ENCODE measurements around the gene SUPT5H. TPM values are rescaled to one million over a fixed set of nuclear protein-coding genes. Genes with fewer than 3 reads are reported as not detected.
A peak's percentile ranks its signal among the peaks of the same experiment; 100 is the strongest.

SUPT5H gene
- total and polyA plus RNA-seq, 2 of the 4 experiments (the other 2 are of a cell fraction) = 75.3 to 116 TPM

DNA sequence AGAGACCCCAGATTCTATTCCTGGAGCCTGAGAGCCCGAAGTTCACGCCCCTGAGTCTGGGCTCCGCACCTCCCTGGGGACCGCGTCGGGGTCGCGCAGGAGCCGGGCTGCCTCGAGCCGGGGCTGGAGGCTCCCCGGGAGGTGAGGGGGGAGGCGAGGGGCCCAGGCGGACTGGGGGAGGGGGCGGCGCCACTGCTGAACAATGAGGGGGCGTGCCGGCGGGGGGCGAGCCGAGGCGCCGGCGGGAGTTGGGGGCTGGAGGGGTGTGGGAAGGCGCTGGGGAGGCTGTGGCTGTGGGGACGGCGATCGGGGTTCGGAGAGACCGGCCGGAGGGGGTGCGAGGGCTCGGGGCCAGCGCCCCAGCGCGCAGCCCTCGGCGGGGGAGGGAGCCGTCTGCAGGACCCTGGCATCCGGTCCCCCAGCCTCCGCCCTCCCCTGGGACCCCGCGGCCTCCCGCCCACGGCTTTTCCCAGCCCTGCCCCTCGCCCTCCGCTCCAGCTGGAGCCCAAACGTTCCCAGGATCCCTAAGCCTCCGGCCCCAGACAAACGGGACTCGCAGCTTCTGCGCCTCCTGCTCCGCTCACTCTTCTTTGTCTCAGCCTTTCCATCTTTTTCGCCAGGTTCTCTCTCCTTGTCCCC lies 32.0 kb upstream of the SUPT5H start:
- Histone ChIP-seq H4K91ac (ENCODE audit: insufficient read depth, low read depth, low read length) (peak overlapping the region; percentile 95), H3K18ac (ENCODE audit: low read depth, low read length) (peak overlapping the region; percentile 72), H4K20me1 (ENCODE audit: insufficient read depth, low read length) (peaks cover 44% of the 10 kb centered on the region), H2AK5ac (ENCODE audit: low read depth, low read length) (peak overlapping the region; percentile 95), H3K14ac (replicated peaks; ENCODE audit: low read depth, low read length) (peak overlapping the region; percentile 100), H3K27ac (ENCODE audit: insufficient read depth, low read length) (peak overlapping the region; percentile 98), H3K36me3 (ENCODE audit: control insufficient read depth, insufficient read depth, low read length) (peaks cover 32% of the 10 kb centered on the region), H3K27me3 (ENCODE audit: control insufficient read depth, insufficient read depth, low read length) (no peaks in the 10 kb centered on the region), H2AFZ (replicated peaks; ENCODE audit: low read length, poor library complexity) (peak overlapping the region; percentile 92), H3K4me3 (ENCODE audit: insufficient read depth, low read depth, low read length) (peak overlapping the region; percentile 90), H3K4me1 (ENCODE audit: control insufficient read depth, insufficient read depth, low read length) (peaks cover 26% of the 10 kb centered on the region), H3K9ac (ENCODE audit: low read depth, low read length) (peak overlapping the region; percentile 99), H3K4ac (ENCODE audit: low read depth, low read length) (peak overlapping the region; percentile 98), H3K9me3 (ENCODE audit: control insufficient read depth, insufficient read depth, low read length) (no peaks in the 10 kb centered on the region), H2BK20ac (ENCODE audit: low read depth, low read length) (peak overlapping the region; percentile 65), H2BK5ac (ENCODE audit: low read depth, low read length, poor library complexity, severe bottlenecking) (peak overlapping the region; percentile 88), H2BK15ac (ENCODE audit: low read depth, low read length) (peak overlapping the region; percentile 74; the same call in 1 of the 3 replicates), H4K8ac (ENCODE audit: low read depth in 2 of 2, low read length in 2 of 2) (peak overlapping the region; percentile 85 to 94), H2BK120ac (ENCODE audit: low read depth, low read length) (peak overlapping the region; percentile 90), H3K23ac (ENCODE audit: low read depth, low read length) (peak overlapping the region; percentile 99), H2AK9ac (replicated peaks; ENCODE audit: low read depth, low read length, poor library complexity) (peak overlapping the region; percentile 100), H3K79me1 (ENCODE audit: low read depth in 1 of 2, low read length in 2 of 2) (peaks cover 10 to 65% of the 10 kb centered on the region in 2 experiments; a peak in 3 of 4 replicates), H4K5ac (ENCODE audit: low read depth, low read length) (peak overlapping the region; percentile 74), H3K56ac (ENCODE audit: extremely low read depth, insufficient read depth, low read length) (peak overlapping the region; percentile 99), H3K9me1 (ENCODE audit: insufficient read depth, low read length) (peaks cover 9% of the 10 kb centered on the region; the same call in 1 of the 2 replicates), H3K4me2 (ENCODE audit: low read depth, low read length) (peak overlapping the region; percentile 72)
- ChIA-PET CTCF (interaction anchor here (1.0 to 1.1 kb wide), 2 partner anchors 15 to 41 kb away, joined by 3 read pairs; no protein-coding TSS in a partner anchor), POLR2A (ENCODE audit: unreplicated experiment) (no interaction called here)
- dilution Hi-C loops (cut with HindIII; ENCODE audit: low sequenced_read_pairs, unreplicated experiment) (no loop called here), intact Hi-C loops (cut with micrococcal nuclease) (loop anchor here (2.0 kb wide), 1 partner anchor 291 kb away; no protein-coding TSS in a partner anchor), in situ Hi-C loops (cut with MboI; ENCODE audit: low sequenced_read_pairs) (no loop called here)
- DNase-seq (peak; percentile 60), ATAC-seq (ENCODE audit: low read depth) (peak; percentile 6)
- no TSS peak for BruUV-seq (replicated peaks)
- WGBS, 2 experiments (ENCODE audit: extremely low coverage in 2 of 2, insufficient read length in 1 of 2) = 1% methylated on average over 18 of the region's 54 CpGs; no CpG with 5 or more reads in 1 of the 2 experiments
- TF ChIP-seq, protein P1, sequence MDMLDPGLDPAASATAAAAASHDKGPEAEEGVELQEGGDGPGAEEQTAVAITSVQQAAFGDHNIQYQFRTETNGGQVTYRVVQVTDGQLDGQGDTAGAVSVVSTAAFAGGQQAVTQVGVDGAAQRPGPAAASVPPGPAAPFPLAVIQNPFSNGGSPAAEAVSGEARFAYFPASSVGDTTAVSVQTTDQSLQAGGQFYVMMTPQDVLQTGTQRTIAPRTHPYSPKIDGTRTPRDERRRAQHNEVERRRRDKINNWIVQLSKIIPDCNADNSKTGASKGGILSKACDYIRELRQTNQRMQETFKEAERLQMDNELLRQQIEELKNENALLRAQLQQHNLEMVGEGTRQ (IDR thresholded peaks at IDR 0.05; ENCODE audit: low read depth, low read length) = peak; percentile 25; the same call in 1 of the 2 replicates
- TF ChIP-seq, protein P2, sequence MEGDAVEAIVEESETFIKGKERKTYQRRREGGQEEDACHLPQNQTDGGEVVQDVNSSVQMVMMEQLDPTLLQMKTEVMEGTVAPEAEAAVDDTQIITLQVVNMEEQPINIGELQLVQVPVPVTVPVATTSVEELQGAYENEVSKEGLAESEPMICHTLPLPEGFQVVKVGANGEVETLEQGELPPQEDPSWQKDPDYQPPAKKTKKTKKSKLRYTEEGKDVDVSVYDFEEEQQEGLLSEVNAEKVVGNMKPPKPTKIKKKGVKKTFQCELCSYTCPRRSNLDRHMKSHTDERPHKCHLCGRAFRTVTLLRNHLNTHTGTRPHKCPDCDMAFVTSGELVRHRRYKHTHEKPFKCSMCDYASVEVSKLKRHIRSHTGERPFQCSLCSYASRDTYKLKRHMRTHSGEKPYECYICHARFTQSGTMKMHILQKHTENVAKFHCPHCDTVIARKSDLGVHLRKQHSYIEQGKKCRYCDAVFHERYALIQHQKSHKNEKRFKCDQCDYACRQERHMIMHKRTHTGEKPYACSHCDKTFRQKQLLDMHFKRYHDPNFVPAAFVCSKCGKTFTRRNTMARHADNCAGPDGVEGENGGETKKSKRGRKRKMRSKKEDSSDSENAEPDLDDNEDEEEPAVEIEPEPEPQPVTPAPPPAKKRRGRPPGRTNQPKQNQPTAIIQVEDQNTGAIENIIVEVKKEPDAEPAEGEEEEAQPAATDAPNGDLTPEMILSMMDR (conservative IDR thresholded peaks at IDR 0.05; ENCODE audit: low read depth, low read length) = no peak
- TF ChIP-seq RFX5 (IDR thresholded peaks at IDR 0.05; ENCODE audit: low read depth, low read length) (no peak), RCOR1 (IDR thresholded peaks at IDR 0.05; ENCODE audit: insufficient replicate concordance, low read length) (no peak), POLR2A (IDR thresholded peaks at IDR 0.05; ENCODE audit: low read depth, low read length) (peak; percentile 69), MAZ (IDR thresholded peaks at IDR 0.05; ENCODE audit: borderline replicate concordance, low read depth, low read length) (peak; percentile 51; the same call in 1 of the 2 replicates), MXI1 (IDR thresholded peaks at IDR 0.05; ENCODE audit: borderline replicate concordance, low read depth, low read length) (no peak), RAD21 (IDR thresholded peaks at IDR 0.05; ENCODE audit: low read length) (no peak), ELK1 (IDR thresholded peaks at IDR 0.05; ENCODE audit: borderline replicate concordance, low read depth, low read length) (no peak), FOS (IDR thresholded peaks at IDR 0.05; ENCODE audit: low read depth, low read length) (no peak), SMC3 (IDR thresholded peaks at IDR 0.05; ENCODE audit: low read depth, low read length) (no peak), CHD1 (IDR thresholded peaks at IDR 0.05; ENCODE audit: low read depth, low read length) (peak; percentile 57; the same call in 1 of the 2 replicates), NFE2L2 (IDR thresholded peaks at IDR 0.05; ENCODE audit: low read depth, low read length) (no peak), MAFK (IDR thresholded peaks at IDR 0.05; ENCODE audit: low read depth, low read length) (no peak)
